Measurements from ENCODE around the gene CSRP3. TPM values are rescaled to one million over a fixed set of nuclear protein-coding genes. Genes with fewer than 3 reads are reported as not detected.

Gene CSRP3
- total and polyA plus RNA-seq, 4 donors: 0.08 TPM; not detected in 3

DNA sequence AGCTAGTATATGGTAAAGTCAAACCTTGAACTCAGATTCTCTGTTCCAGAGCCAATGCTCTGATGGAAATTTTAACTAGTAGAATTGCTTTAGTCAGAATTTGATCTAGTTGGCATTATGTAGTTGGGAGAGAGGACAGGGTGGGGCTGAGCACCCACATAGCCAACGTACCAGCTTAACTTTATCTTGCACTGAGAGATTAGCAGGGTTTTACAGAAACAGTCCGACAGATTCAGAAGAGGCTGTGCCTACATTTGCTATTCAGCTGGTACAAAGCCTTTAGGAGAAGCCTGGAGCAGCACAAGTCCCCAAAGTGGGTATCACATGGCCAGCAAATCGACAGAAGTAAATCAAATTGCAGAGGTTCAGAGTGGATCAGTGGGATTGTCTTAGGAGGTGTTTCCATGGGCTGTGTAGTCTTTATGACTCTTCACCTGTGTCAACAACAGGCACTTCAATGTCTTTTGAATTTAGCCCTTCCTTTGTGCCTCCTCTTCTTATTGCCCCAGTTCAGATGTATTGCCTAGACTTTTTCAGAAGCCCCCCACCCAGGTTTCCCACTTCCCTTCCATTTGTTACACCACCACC is 7.3 kb upstream of the CSRP3 start:
- H3K4me1 ChIP-seq (ENCODE audit: control insufficient read depth in 4 of 4, insufficient read depth in 4 of 4, low read length in 3 of 4): no peaks in the 10 kb centered on the region
- no peak for DNase-seq (ENCODE audit: low spot score)
- no peak overlapping the region for H3K27ac ChIP-seq (ENCODE audit: low read depth in 1 of 2, low read length in 2 of 2)
- no peaks in the 10 kb centered on the region for H3K36me3 ChIP-seq (ENCODE audit: control insufficient read depth in 4 of 4, insufficient read depth in 3 of 4, low read depth in 1 of 4, low read length in 3 of 4)
- no peak overlapping the region for H3K4me3 ChIP-seq (ENCODE audit: low read depth in 1 of 3, low read length in 3 of 3)
- H3K27me3 ChIP-seq (ENCODE audit: control insufficient read depth in 4 of 4, insufficient read depth in 4 of 4, low read length in 3 of 4): peaks cover 0 to 2% (median 0%) of the 10 kb centered on the region in 4 donors
- no peaks in the 10 kb centered on the region for H3K9me3 ChIP-seq (ENCODE audit: control insufficient read depth in 4 of 4, low read length in 3 of 4)
- TF ChIP-seq TAF1 (conservative IDR thresholded peaks at IDR 0.05) (no peak), NR2F2 (IDR thresholded peaks at IDR 0.05) (no peak), HNF4A (conservative IDR thresholded peaks at IDR 0.05) (no peak), YY1 (IDR thresholded peaks at IDR 0.05) (no peak), SP1 (IDR thresholded peaks at IDR 0.05) (no peak), HNF4G (IDR thresholded peaks at IDR 0.05) (no peak), FOXA1 (IDR thresholded peaks at IDR 0.05) (no peak), RXRA (IDR thresholded peaks at IDR 0.05) (no peak), GABPA (IDR thresholded peaks at IDR 0.05 in 1 of 2, conservative IDR thresholded peaks at IDR 0.05 in 1 of 2) (no peak), RAD21 (IDR thresholded peaks at IDR 0.05) (no peak), JUND (IDR thresholded peaks at IDR 0.05) (no peak), EGR1 (IDR thresholded peaks at IDR 0.05; ENCODE audit: low read depth in 2 of 2) (no peak), FOXA2 (IDR thresholded peaks at IDR 0.05) (no peak)
- TF ChIP-seq, protein P1, sequence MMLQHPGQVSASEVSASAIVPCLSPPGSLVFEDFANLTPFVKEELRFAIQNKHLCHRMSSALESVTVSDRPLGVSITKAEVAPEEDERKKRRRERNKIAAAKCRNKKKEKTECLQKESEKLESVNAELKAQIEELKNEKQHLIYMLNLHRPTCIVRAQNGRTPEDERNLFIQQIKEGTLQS (IDR thresholded peaks at IDR 0.05): no peak
- TF ChIP-seq, protein P2, sequence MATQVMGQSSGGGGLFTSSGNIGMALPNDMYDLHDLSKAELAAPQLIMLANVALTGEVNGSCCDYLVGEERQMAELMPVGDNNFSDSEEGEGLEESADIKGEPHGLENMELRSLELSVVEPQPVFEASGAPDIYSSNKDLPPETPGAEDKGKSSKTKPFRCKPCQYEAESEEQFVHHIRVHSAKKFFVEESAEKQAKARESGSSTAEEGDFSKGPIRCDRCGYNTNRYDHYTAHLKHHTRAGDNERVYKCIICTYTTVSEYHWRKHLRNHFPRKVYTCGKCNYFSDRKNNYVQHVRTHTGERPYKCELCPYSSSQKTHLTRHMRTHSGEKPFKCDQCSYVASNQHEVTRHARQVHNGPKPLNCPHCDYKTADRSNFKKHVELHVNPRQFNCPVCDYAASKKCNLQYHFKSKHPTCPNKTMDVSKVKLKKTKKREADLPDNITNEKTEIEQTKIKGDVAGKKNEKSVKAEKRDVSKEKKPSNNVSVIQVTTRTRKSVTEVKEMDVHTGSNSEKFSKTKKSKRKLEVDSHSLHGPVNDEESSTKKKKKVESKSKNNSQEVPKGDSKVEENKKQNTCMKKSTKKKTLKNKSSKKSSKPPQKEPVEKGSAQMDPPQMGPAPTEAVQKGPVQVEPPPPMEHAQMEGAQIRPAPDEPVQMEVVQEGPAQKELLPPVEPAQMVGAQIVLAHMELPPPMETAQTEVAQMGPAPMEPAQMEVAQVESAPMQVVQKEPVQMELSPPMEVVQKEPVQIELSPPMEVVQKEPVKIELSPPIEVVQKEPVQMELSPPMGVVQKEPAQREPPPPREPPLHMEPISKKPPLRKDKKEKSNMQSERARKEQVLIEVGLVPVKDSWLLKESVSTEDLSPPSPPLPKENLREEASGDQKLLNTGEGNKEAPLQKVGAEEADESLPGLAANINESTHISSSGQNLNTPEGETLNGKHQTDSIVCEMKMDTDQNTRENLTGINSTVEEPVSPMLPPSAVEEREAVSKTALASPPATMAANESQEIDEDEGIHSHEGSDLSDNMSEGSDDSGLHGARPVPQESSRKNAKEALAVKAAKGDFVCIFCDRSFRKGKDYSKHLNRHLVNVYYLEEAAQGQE (IDR thresholded peaks at IDR 0.05): no peak
- TF ChIP-seq, protein P3, sequence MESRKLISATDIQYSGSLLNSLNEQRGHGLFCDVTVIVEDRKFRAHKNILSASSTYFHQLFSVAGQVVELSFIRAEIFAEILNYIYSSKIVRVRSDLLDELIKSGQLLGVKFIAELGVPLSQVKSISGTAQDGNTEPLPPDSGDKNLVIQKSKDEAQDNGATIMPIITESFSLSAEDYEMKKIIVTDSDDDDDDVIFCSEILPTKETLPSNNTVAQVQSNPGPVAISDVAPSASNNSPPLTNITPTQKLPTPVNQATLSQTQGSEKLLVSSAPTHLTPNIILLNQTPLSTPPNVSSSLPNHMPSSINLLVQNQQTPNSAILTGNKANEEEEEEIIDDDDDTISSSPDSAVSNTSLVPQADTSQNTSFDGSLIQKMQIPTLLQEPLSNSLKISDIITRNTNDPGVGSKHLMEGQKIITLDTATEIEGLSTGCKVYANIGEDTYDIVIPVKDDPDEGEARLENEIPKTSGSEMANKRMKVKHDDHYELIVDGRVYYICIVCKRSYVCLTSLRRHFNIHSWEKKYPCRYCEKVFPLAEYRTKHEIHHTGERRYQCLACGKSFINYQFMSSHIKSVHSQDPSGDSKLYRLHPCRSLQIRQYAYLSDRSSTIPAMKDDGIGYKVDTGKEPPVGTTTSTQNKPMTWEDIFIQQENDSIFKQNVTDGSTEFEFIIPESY (IDR thresholded peaks at IDR 0.05): no peak
- TF ChIP-seq, protein P4, sequence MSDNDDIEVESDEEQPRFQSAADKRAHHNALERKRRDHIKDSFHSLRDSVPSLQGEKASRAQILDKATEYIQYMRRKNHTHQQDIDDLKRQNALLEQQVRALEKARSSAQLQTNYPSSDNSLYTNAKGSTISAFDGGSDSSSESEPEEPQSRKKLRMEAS (IDR thresholded peaks at IDR 0.05): no peak
- TF ChIP-seq, protein P5, sequence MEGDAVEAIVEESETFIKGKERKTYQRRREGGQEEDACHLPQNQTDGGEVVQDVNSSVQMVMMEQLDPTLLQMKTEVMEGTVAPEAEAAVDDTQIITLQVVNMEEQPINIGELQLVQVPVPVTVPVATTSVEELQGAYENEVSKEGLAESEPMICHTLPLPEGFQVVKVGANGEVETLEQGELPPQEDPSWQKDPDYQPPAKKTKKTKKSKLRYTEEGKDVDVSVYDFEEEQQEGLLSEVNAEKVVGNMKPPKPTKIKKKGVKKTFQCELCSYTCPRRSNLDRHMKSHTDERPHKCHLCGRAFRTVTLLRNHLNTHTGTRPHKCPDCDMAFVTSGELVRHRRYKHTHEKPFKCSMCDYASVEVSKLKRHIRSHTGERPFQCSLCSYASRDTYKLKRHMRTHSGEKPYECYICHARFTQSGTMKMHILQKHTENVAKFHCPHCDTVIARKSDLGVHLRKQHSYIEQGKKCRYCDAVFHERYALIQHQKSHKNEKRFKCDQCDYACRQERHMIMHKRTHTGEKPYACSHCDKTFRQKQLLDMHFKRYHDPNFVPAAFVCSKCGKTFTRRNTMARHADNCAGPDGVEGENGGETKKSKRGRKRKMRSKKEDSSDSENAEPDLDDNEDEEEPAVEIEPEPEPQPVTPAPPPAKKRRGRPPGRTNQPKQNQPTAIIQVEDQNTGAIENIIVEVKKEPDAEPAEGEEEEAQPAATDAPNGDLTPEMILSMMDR (IDR thresholded peaks at IDR 0.05; ENCODE audit: low read depth, low read length, missing input control): no peak
- WGBS: 61% methylated on average over 3 of the region's 3 CpGs
- H3K9ac ChIP-seq (ENCODE audit: low read depth in 1 of 2, low read length in 2 of 2): no peak overlapping the region

Measured in liver (tissue), 9 donors.